GM04503 (cell line): ENCODE measurements around the gene CYREN.

Experiments used
- DNase-seq: peaks from one replicate; pipeline ENCODE4 v3.0.0-alpha.2; 2012; ENCODE audit warnings: low read depth

CYREN gene, protein sequence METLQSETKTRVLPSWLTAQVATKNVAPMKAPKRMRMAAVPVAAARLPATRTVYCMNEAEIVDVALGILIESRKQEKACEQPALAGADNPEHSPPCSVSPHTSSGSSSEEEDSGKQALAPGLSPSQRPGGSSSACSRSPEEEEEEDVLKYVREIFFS

DNA sequence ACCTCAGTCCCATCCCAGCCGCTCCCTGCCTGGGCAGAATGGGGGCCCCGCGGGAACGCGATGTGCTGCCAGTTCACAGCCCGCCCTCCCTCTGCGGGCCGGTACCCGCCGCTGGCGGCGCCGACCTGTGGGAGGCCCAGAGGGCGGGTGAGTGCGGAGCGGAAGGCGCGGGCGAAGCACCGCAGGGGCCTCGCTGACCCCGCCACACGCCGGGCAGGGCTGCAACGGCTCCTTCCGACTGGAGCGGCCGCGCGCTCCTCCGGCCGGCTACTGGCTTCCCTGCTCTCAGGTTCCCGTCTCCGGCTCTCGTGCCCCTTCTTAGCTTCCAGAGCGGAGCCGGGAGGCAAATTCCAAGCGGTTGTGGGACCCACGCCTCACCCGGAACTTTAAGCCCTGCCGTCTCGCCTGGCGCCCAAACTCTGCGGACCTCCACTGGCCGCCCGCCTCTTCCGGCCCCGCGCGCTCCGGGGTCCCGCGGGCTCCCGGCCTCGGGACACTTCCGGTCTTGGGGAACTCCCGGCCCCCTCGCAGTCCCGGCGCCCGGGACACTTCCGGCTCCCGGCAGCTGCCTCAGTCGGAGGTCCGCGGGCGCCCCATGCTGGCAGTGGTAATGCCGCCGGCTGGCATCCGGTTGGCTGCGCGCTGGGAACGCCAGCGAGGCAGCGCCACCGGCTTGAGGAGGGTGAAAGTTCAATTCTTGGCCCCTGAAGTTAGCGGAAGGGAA is at the start of gene CYREN:
Gene CYREN (minus strand): TSS at position 434 of the 724 bp plus-strand sequence. CDS start 1,785 bp downstream, outside the sequence.
- peak; percentile 61 for DNase-seq

DNA sequence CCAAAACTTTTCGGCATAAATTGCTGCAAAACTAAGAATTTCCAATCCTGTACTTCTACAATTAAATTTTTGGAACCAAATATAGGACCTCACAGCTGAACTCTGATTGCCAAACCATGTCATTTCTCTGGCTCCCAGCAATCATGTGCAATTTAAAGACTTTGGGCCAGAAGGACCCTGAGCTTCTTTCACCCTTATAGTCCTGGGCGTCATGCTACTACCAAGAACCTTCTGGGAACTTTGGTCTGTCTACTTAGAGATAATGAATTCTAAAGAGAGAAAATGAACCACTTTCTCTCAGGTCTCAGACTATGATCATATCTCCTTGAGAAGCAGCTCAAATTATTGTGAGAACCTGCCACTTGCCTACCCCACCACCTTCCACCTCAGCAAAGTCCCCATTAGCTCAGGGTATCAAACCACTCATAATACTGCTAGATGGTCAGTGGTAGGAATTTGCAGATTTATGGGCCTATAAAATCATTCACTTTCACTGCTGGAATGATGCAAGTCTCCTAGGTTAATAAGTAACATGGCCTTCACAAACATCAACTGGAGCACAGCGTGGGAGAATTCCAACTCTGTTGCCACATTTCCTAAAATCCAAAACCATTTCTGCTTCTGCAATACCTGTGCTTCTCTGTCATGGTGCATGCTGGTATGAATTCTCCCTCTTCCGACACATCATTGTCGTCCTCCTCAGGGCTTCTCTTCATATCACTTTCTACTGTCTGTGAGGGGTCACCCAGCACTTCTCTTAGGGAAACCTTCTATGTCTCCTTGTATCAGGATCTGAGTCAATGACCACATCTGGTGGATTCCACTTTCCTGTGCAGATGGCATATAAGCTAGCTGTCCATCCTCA is 47.4 kb upstream of the CYREN start:
- DNase-seq = no peak

DNA sequence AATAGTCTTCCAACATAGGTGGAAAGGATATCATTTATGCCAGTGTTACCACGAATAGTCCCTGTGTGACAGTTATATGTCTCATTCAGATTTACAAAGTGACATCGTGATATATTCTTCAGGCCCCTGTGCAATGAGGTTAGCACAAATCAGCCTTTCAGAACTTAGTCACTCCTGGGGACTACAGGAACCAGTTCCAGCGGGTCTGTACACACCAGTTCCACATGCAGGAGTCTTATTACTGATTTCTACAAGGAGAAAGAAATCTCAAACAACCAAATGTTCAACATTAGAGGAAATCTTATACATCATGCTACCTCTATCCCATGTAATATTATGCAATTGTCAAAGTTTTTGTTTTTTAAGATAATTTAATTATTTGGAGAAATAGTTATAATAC is 45.2 kb upstream of the CYREN start:
- no peak for DNase-seq

DNA sequence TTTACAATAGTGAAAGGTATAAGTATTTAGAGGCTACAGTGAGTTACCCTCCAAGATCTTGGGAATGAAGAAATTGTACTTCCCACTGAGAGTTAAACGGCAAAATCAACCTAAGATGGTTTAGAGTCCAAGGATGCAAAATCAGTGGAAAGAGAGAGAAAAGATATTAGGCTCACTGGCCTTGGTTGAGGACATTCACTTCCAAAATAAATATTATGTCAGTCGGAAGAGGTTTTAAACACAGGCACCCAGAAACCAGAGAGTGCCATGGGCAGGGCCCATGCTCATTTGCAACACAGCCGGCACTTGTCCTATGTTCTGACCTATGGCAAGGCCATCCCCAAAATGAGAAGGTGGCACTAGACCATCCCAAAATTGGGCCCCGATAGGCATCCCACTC is 44.7 kb upstream of the CYREN start:
- no peak for DNase-seq

DNA sequence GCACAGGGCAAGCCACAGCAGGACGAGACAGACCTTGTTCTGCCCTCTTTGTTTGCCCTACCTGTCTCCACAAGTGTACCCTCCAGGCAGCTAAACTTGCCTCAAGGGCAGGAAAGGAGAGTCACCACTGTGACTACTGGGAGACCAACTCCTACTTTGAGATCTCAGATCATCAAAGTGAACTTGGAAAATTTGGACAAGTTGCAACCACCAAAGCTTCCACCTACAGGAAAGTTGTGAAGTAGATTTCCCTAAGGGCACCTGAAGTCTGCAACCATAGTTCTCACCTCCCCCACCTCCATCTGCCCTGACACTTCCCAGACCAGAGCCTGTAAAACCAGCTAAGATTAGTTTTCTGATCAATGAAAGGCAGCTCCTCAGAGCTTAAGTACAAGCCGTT is 43.3 kb upstream of the CYREN start:
- no peak for DNase-seq

DNA sequence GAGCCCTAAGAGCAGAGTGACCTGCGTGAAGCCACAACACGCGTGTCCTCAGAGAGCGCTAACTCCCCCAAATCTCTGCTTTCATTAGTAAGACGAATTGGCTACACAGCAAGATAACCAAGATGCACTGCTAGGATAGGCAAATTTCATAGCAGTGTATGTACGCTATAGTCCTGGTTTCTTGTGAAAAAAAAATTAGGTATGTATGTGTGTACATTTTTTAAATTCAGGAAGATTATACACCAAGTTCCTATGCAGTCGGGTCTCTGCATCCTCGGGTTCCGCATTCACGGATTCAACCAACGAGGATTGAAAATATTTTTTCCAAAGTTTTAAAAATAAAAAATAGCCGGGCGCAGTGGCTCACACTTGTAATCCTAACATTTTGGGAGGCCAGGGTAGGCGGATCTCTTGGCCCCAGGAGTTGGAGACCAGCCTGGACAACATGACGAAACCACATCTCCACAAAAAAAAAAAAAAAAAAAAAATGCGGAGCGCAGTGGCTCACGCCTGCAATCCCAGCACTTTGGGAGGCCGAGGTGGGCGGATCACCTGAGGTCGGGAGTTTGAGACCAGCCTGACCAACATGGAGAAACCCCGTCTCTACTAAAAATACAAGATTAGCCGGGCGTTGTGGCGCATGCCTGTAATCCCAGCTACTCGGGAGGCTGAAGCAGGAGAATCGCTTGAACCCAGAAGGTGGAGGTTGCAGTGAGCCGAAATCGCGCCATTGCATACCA is 41.6 kb upstream of the CYREN start:
- peak; percentile 26 for DNase-seq

DNA sequence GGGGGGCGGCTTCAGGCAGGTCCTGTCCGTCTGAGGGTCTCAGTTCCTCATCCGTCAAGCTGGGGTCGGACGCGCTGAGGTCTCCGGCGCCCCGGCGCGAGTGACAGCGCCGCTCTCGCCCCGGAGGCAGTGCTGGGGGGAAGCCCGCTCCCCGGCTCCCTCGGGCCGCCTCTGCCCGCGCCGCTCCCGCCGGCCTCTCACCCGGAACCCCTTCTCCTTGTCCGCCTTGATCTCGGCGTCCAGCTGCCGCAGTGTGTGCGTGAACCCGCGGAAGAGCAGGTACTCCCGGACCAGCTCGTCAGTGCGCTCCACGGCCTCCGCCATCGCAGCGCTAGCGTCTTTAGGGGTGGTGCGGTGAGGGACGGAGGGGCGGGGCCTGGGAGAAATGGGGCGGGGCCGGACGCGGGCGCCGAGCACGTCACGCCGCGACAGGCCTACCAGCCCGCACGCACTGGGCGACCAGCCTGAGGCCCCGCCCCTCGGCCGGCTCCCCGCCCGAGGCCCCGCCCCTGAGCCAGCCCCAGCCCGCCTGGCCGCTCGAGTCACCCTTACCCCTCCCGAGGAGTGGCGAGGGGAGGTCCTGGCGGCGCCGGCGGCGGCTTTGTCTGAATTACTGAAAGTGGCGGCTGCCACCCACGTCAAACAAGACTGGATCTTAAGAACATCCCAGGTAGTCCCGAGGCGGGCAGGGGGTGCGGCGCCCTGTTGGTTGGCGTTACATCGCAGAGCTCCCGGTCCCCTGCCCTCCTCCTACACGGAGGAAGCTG is 40.9 kb upstream of the CYREN start, which contains the start of gene WDR91:
Gene WDR91 (minus strand): TSS at position 348 of the 767 bp plus-strand sequence. CDS start 24 bp downstream, at position 324.
- DNase-seq = peak; percentile 40

DNA sequence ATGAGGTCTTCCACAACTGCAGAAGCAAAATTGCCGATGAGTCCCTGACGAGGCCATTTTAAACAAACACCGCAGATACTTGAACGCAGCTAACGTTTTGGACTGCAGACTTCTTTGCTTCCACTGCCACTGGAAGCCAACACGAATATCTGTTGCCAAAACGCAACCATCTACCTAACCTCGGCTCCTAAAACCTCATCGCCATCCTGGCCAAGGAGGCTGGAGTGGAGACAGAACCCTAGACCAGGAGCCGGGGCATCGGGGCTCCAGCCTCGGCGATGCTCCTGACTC is 40.3 kb upstream of the CYREN start:
- DNase-seq = no peak

DNA sequence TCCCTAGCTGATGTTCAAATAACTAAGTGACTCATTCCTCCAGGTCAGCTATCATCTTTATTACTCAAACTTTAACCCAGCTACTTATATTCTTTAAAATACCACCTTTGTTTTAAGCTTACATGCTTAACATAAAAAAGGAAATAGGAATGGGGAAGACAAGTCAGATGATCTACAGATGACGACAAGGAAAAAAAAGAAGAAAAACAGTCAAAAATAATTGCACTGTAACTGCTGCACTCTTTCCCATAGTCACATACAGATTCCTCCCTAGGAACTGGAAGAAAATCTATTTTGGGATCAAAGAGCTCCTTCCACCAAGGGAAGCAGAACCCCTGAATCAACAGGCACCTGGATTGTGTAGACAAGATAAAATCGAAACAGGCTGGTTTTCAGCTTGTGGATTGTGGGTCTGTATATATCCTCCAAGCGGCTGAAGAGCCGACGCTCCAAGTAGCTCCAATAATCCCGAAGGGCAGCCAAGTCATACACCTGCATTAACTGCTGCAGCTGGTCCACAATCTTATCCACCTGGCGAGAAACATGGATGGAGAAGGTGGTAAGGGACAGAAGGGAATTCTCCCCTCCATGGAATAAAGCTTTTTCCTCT is 38.8 kb upstream of the CYREN start:
- no peak for DNase-seq

DNA sequence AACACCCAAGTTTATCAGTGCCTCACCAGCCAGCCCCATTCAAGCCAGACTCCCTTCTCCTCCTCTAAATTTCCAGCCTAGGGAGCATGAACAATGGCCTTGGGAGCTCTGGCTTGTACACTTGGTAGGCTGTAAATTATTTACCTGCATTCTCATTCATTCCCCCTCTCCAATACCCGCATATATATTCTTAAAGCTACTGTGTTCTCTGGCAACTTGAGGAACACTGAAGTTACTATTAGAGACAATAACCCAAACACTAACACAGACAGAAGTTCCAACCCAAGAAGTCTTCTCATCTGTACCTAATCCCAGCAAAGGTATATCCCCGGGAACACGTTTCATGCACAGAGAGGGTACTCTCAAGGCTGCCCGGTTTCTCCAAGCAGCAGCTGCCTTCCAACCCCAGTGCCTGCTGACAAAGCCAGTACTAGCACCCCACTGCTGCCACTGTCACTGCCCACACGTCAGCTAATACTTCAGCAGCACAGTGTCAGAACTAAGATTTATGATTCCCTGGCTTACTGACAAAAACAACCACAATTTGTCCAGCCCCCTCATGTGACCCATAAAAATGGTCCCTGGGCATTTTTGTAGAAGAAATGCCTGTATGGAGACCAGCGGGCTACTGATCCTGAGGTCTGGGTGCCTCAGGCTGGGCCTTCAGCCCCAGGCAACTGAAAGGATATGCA is 37.7 kb upstream of the CYREN start:
- no peak for DNase-seq

DNA sequence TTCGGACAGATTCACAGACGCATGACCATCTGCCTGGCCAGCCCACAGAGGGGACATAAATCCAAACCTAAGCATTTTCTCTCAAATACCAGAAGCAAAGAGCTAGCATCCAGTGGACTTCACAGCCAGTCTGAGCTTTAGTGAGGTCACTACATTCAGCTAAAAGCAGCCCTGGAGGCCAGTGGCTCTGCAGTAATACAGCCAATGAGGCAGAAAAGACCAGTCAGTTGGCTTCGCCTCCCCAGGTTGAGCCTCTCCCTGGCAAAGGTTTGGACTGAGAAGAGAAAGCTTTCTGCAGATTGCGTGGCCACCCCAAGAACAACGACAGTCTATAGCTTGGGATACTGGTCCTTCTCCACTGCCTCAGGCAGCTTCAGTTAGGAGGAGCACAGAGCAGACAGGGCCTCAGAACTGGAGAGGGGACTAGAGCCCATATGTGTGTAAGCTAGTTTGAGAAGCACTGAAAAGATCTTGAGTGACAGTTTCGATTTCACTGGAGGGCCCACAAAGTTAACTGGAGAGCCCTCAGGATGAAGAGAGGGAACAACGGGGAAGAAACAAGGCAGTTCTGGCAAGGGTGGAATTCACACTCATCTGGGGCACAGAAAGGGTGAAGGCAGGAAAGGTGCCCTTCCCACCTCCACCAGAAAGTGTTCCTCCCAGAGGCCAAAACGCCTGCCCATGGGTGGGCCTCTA is 37.0 kb upstream of the CYREN start:
- no peak for DNase-seq

DNA sequence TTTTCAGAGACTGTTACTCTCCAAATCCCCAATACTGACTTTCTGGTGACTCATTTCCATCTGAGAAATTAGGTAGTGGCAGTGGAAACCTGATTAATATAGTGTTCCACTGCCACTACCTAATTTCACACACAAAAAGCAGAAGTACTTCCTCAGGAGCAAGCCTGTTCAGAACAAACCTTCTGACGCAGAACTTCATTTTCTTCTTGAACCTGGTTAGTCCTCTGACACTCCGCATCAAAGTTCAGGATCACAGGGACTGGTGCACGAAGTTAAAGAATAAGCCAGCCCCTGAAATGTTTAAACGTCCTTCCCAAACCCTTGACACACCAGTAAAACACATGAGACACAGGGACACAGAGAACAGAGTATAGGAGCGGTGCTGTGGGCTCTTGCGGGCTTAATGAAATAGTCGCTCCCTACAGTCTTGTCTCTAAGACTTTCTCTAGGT is 36.5 kb upstream of the CYREN start:
- no peak for DNase-seq

DNA sequence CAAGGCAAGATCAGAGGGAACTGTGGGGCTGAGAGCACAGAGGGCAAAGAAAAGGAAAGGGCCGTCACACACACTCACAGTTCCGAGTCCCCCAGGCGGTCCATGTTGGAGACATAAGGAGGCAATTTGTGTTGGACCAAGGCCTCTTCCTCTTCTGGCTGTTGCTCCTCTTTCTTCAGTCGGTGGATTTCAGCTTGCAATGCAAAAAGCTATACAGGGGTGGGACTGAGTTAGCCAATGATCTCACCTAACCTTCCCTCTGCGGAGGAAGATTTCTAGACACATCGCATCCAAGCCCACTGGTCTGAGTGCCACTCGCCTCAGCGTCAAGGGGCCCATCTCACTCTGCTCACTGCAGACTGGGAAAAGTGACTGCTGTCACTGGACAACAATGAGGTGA is 35.3 kb upstream of the CYREN start:
- DNase-seq = no peak

DNA sequence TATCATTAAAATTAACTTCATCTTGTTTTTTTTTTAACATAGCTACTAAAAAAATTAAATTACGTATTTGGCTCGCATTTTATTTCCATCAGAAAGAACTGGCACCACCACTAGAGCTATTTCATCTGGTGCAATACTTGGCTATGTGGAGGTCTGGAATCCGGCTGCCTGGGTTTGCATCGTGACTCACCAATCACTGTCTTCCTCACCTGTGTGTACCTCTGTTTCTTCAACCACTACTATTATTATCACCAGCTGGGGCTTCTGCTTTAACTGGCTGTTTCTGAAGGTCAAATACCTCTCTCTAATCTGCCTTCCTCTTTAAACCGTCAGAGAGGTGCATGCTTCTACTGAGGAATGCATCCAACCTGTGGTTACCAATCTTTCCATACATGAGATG is 34.4 kb upstream of the CYREN start:
- no peak for DNase-seq

DNA sequence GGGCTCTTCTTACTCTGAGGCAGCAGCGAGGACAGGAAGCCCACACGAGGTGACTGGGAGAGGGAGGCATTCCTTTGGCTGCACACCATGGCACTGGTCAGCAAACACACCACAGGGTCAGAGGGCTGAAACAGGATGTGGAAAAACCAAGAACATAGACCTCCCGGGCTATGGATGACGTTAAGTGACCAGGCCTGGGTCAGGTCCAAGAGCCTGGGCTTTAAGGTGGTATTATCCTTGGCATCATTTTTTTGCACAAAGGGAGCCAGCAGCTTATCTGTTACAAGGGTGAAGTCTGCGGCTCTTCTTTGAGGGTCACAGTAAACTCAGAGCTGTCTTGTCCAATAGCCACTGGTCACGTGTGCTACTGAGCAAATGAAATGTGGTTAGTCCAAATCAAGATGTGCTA is 33.8 kb upstream of the CYREN start:
- no peak for DNase-seq

DNA sequence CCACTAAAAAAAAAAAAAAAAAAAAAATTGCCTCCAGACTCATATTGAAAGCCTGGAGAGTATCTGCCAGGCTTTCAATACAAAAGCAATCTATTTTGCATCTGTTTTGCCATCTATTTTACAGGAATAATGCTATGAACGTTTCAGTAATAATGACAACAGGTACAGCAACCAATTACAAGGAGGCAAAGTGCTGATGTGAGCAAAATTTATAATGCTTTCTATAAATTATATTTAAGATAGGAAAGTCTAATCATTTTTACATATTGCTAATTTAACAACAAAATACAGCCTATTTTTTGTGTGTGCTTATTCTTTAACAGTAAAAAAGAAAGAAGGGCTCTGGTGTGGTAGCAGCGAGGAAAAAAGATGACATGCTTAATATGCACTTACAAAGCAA is 30.8 kb upstream of the CYREN start:
- DNase-seq = no peak

DNA sequence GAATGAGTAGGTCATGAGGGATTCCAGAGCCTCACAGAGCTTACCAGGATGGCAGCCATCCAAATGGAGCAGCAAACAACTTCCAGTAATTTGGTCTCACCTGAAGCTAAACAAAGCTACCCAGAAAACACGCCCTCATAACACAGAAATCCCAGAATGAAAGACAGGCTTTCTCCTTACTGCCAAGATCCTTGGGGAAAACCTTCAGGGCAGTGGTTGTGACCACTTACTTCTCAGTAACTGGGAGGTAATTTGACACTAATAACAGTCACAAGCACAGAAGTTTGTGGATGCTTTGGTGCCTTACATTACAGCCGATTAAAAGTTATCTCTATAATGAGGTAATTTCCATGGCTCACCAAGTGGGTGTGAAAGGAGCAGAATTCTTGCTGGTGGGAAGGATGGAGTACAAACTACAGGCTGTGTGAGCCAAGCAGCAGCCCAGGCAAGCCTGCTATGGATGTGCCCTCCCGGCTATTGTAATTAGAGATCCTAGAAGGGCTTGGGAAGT is 30.4 kb upstream of the CYREN start:
- DNase-seq = no peak

DNA sequence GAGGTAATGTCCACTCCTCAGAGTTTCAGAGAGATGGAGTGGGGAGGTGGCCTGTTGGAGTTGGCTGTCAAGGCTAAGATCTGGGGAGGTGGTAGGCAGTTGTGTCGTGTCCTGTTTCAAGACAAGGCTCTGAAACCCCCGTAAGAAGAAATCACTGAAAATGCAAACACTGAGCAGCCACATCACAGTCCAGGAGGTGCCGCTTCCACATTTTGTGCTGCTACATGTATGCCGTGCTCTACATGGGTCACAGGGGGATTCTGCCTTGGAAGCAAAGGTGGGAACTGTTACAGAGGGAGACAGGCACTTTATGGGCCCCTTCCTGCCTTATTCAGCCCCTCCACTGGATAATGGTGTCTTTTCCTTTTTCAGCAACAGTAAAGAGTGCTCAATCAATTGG is 28.9 kb upstream of the CYREN start:
- no peak for DNase-seq

DNA sequence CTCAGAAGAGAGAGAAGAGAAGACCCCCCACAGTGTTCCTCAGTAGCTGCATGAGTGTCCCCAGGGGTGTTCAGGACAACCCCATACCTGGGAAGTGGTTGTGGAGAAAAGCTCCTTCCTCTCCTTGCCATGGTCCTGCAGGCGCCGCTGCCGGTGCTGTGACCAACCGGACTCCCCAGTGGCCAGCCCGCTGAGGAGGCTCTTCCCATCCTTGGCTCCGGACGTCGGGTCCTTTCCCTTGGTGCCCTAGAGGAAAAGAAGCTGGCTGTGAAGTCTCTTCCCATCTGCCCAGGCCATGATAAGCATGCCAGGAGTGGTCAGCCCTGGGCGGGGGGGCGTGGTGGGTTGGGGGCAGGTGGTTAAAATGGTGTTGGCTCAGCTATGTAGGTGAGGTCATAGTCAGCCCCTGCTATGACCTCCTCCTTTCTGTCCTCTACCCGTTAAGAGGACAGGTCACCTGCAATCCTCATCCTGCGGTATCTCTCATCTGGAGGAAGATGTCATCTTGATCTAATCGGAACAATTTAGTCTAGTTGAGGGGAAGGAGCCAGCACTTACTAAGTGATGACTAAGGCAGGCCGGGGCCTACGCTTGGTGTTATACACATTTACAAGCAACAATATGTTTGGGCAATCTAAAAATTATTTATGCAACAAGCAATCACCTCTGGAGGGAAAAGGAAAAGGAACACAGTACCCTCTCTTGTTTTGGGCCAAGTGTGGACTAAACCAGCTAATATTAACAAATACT is 27.6 kb upstream of the CYREN start:
- no peak for DNase-seq
